ENCODE results near the gene MED22.

Gene MED22

GRCh38 chr9:133309608-133310007 lies 38.3 kb downstream of the MED22 start:
- TF ChIP-seq ZFP3 (CRISPR knock-in tag; IDR thresholded peaks at IDR 0.05) = no peak
- no peak for TF ChIP-seq ISL1 (CRISPR knock-in tag; IDR thresholded peaks at IDR 0.05)
- no peak for TF ChIP-seq RARB (CRISPR knock-in tag; IDR thresholded peaks at IDR 0.05)
- TF ChIP-seq ARNTL (CRISPR knock-in tag; IDR thresholded peaks at IDR 0.05; ENCODE audit: borderline replicate concordance, low read depth) = no peak
- no peak for TF ChIP-seq TOX (CRISPR knock-in tag; IDR thresholded peaks at IDR 0.05; ENCODE audit: borderline replicate concordance)
- TF ChIP-seq CREB5 (CRISPR knock-in tag; IDR thresholded peaks at IDR 0.05; ENCODE audit: low read depth) = no peak
- no peak for TF ChIP-seq PPARA (CRISPR knock-in tag; IDR thresholded peaks at IDR 0.05; ENCODE audit: borderline replicate concordance)
- no peak for TF ChIP-seq ZC3H10 (CRISPR knock-in tag; IDR thresholded peaks at IDR 0.05)
- TF ChIP-seq TSHZ2 (CRISPR knock-in tag; IDR thresholded peaks at IDR 0.05) = no peak
- TF ChIP-seq OSR1 (CRISPR knock-in tag; IDR thresholded peaks at IDR 0.05) = no peak
- TF ChIP-seq, protein P1, sequence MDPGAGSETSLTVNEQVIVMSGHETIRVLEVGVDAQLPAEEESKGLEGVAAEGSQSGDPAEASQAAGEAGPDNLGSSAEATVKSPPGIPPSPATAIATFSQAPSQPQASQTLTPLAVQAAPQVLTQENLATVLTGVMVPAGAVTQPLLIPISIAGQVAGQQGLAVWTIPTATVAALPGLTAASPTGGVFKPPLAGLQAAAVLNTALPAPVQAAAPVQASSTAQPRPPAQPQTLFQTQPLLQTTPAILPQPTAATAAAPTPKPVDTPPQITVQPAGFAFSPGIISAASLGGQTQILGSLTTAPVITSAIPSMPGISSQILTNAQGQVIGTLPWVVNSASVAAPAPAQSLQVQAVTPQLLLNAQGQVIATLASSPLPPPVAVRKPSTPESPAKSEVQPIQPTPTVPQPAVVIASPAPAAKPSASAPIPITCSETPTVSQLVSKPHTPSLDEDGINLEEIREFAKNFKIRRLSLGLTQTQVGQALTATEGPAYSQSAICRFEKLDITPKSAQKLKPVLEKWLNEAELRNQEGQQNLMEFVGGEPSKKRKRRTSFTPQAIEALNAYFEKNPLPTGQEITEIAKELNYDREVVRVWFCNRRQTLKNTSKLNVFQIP (CRISPR knock-in tag; IDR thresholded peaks at IDR 0.05; ENCODE audit: borderline replicate concordance, low read depth) = no peak
- TF ChIP-seq SNAI2 (CRISPR knock-in tag; IDR thresholded peaks at IDR 0.05) = no peak
- TF ChIP-seq ZNF565 (CRISPR knock-in tag; conservative IDR thresholded peaks at IDR 0.05; ENCODE audit: low read depth) = no peak
- no peak for ATAC-seq

- ATAC-seq = no peak
- no peak for TF ChIP-seq ZNF70 (CRISPR knock-in tag; IDR thresholded peaks at IDR 0.05)
Observed at GRCh38 chr9:133307301-133307700, 40.6 kb downstream of the MED22 start.

DNA sequence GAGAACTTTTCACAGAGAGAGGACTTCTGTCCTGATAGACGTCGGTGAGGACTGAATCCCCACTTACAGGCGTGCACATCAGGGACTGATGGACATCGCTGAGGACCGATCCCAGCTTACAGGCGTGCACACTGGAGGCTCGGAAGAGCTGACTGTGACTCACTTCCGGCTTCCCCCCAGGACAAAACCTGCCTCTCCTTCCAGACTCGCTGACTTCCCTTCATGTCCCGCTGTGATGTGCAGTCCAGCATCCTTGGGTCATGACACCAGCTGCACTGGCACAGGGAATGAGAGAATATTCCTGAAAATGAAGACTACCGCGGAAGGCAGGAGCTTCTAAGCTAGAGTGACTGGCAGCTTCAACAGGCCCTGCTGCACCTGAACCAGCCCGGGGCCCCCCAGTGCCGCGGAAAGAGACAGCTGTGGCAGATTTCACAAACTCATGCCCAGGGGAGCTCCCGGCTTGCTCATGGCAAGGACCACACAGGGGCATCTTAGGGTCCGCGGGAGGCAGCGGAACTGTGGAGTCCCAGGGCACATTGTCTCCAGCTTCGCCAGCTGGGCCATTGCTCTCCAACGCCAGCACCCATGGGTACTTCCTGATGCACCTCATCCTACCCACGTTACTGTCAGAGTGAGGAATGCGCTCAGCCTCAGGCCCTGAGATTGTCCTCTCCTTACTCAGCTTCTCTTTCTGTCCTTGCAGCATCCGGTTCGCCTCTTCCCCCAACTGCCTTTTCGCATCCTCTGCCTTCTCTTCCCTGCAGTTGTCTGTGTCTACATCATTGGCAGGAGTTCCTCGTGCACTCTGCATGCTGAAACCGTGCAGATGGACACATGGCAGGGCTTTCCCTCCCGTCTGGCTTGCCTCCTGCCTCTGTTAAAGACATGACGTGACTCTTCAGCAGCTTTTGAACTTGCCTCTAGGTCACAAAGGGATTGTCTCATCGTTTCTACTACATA lies 41.4 kb downstream of the MED22 start:
- ATAC-seq = no peak
- TF ChIP-seq TOX (CRISPR knock-in tag; IDR thresholded peaks at IDR 0.05; ENCODE audit: borderline replicate concordance) (no peak), ESRRG (CRISPR knock-in tag; IDR thresholded peaks at IDR 0.05) (no peak), SNAI2 (CRISPR knock-in tag; IDR thresholded peaks at IDR 0.05) (no peak), ZFP3 (CRISPR knock-in tag; IDR thresholded peaks at IDR 0.05) (no peak), ZNF8 (CRISPR knock-in tag; IDR thresholded peaks at IDR 0.05) (no peak), ZFP30 (CRISPR knock-in tag; IDR thresholded peaks at IDR 0.05) (no peak), CSDC2 (CRISPR knock-in tag; IDR thresholded peaks at IDR 0.05) (no peak), PPARA (CRISPR knock-in tag; IDR thresholded peaks at IDR 0.05; ENCODE audit: borderline replicate concordance) (no peak), TCF4 (CRISPR knock-in tag; IDR thresholded peaks at IDR 0.05; ENCODE audit: borderline replicate concordance) (no peak), ZNF565 (CRISPR knock-in tag; conservative IDR thresholded peaks at IDR 0.05; ENCODE audit: low read depth) (no peak), TSHZ2 (CRISPR knock-in tag; IDR thresholded peaks at IDR 0.05) (no peak), CSRNP3 (CRISPR knock-in tag; IDR thresholded peaks at IDR 0.05) (no peak)
- TF ChIP-seq, protein P2, sequence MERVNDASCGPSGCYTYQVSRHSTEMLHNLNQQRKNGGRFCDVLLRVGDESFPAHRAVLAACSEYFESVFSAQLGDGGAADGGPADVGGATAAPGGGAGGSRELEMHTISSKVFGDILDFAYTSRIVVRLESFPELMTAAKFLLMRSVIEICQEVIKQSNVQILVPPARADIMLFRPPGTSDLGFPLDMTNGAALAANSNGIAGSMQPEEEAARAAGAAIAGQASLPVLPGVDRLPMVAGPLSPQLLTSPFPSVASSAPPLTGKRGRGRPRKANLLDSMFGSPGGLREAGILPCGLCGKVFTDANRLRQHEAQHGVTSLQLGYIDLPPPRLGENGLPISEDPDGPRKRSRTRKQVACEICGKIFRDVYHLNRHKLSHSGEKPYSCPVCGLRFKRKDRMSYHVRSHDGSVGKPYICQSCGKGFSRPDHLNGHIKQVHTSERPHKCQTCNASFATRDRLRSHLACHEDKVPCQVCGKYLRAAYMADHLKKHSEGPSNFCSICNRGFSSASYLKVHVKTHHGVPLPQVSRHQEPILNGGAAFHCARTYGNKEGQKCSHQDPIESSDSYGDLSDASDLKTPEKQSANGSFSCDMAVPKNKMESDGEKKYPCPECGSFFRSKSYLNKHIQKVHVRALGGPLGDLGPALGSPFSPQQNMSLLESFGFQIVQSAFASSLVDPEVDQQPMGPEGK (CRISPR knock-in tag; IDR thresholded peaks at IDR 0.05; ENCODE audit: borderline replicate concordance) = no peak
